C4-2B (cell line): ENCODE results near the gene VCAN.

Experiments
- ZFX ChIP-seq: fragments of 450-650 bp; IDR thresholded peaks from 2 replicates; pipeline ENCODE4 v1.6.1; 2017
- TF ChIP-seq, protein P1 (sequence below): fragments of 450-650 bp; conservative IDR thresholded peaks from 2 replicates; pipeline ENCODE4 v1.5.1; 2017; ENCODE audit warnings: mild to moderate bottlenecking

DNA sequence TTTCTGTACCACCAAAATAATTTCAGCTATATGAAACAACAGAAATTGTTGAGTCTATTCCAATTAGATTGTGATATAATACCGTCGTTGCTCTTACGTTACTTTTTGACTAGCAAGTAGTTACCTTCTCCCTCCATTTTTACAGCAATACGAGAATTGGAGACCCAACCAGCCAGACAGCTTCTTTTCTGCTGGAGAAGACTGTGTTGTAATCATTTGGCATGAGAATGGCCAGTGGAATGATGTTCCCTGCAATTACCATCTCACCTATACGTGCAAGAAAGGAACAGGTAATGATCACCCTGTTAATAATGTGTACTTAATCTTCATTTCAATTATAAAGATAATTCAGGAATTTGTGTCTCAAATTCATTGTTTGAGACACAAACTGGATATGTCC, 100.7 kb downstream of the VCAN start:
- TF ChIP-seq, protein P1, sequence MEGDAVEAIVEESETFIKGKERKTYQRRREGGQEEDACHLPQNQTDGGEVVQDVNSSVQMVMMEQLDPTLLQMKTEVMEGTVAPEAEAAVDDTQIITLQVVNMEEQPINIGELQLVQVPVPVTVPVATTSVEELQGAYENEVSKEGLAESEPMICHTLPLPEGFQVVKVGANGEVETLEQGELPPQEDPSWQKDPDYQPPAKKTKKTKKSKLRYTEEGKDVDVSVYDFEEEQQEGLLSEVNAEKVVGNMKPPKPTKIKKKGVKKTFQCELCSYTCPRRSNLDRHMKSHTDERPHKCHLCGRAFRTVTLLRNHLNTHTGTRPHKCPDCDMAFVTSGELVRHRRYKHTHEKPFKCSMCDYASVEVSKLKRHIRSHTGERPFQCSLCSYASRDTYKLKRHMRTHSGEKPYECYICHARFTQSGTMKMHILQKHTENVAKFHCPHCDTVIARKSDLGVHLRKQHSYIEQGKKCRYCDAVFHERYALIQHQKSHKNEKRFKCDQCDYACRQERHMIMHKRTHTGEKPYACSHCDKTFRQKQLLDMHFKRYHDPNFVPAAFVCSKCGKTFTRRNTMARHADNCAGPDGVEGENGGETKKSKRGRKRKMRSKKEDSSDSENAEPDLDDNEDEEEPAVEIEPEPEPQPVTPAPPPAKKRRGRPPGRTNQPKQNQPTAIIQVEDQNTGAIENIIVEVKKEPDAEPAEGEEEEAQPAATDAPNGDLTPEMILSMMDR = no peak
- no peak for TF ChIP-seq ZFX
